SK-N-SH (cell line): ENCODE data around the gene RAET1L. TPM values are rescaled to one million over a fixed set of nuclear protein-coding genes. Genes with fewer than 3 reads are reported as not detected.

Experiments
- CTCF ChIA-PET: fragments of 300-600, 350-600 bp; formaldehyde crosslinking; extraction: SDS; loops from one replicate; lab custom pipeline; 2021; lab: Yijun Ruan, JAX
- POLR2A ChIA-PET: fragments of 350-600 bp; sonication (Branson Sonifier 250); formaldehyde crosslinking; extraction: SDS; loops from one replicate; lab custom pipeline; 2020; ENCODE audit warnings: antibody characterized with exemption, inconsistent platforms; lab: Yijun Ruan, JAX
- DNase-seq: peaks from one replicate; pipeline ENCODE4 v3.0.0; 2012
- H2AFZ ChIP-seq: fragments of 200-600 bp; sonication (generic); 2 replicates; pipeline ENCODE4 v1.8.1; 2016; ENCODE audit warnings: antibody characterized with exemption, mild to moderate bottlenecking, low read depth
- H3F3A ChIP-seq: fragments of 200-600 bp; sonication (generic); replicated peaks from 2 replicates; pipeline ENCODE3; 2016; ENCODE audit warnings: antibody characterized with exemption, mild to moderate bottlenecking; ENCODE audit not compliant: insufficient read depth
- H3K27ac ChIP-seq, 2 experiments: fragments of 200-500 bp in 1 of 2; fragments of 200-600 bp in 1 of 2; sonication (Bioruptor generic) in 1 of 2; sonication (generic), shearing (Covaris generic) in 1 of 2; 2 replicates each; pipeline versions ENCODE4 v1.5.1 to v1.6.1; 2014 to 2016; ENCODE audit warnings: low read depth in 2 of 2, inconsistent platforms in 1 of 2, low read length in 1 of 2, mild to moderate bottlenecking in 1 of 2, mixed read lengths in 1 of 2
- H3K27me3 ChIP-seq: fragments of 200-600 bp; sonication (generic), shearing (Covaris generic); 2 replicates; pipeline ENCODE4 v1.6.1; 2016; ENCODE audit warnings: mixed run types; ENCODE audit not compliant: insufficient read depth
- H3K36me3 ChIP-seq, 2 experiments: fragments of 200-500 bp in 1 of 2; fragments of 200-600 bp in 1 of 2; sonication (Bioruptor generic) in 1 of 2; sonication (generic) in 1 of 2; replicated peaks in 1 of 2; 2 replicates each; pipeline versions ENCODE3 to v1.5.1; 2014 to 2016; ENCODE audit warnings: low read length in 1 of 2, mild to moderate bottlenecking in 1 of 2; ENCODE audit not compliant: insufficient read depth in 2 of 2, control insufficient read depth in 1 of 2
- H3K4me1 ChIP-seq, 2 experiments: fragments of 200-500 bp in 1 of 2; fragments of 200-600 bp in 1 of 2; sonication (Bioruptor generic) in 1 of 2; sonication (generic), shearing (Covaris generic) in 1 of 2; 2 replicates each; pipeline versions ENCODE4 v1.5.1 to v1.6.1; 2014 to 2016; ENCODE audit warnings: low read depth in 1 of 2, low read length in 1 of 2, mixed run types in 1 of 2; ENCODE audit not compliant: insufficient read depth in 2 of 2, control insufficient read depth in 1 of 2
- H3K4me2 ChIP-seq: fragments of 200-600 bp; sonication (generic), shearing (Covaris generic); 2 replicates; pipeline ENCODE4 v1.6.1; 2017; ENCODE audit warnings: mixed run types
- H3K4me3 ChIP-seq, 2 experiments: fragments of 200-500 bp in 1 of 2; fragments of 200-600 bp in 1 of 2; sonication (Bioruptor generic) in 1 of 2; sonication (generic), shearing (Covaris generic) in 1 of 2; 2 replicates each; pipeline versions ENCODE4 v1.5.1 to v1.8.1; 2014 to 2016; ENCODE audit warnings: low read depth in 2 of 2, inconsistent platforms in 1 of 2, low read length in 1 of 2, mild to moderate bottlenecking in 1 of 2, mixed read lengths in 1 of 2, moderate library complexity in 1 of 2
- H3K79me2 ChIP-seq: fragments of 200-600 bp; sonication (generic); 2 replicates; pipeline ENCODE4 v1.8.1; 2017; ENCODE audit warnings: mild to moderate bottlenecking; ENCODE audit not compliant: insufficient read depth
- H3K9ac ChIP-seq: fragments of 200-600 bp; sonication (generic); 2 replicates; pipeline ENCODE4 v1.6.1; 2017; ENCODE audit warnings: mixed run types
- H3K9me2 ChIP-seq: fragments of 200-600 bp; sonication (generic); 2 replicates; pipeline ENCODE4 v1.6.1; 2017; ENCODE audit warnings: mixed run types
- H3K9me3 ChIP-seq: fragments of 200-600 bp; sonication (generic); 2 replicates; pipeline ENCODE4 v1.6.1; 2017; ENCODE audit warnings: mixed run types, mild to moderate bottlenecking, moderate library complexity
- H4K20me1 ChIP-seq: fragments of 200-600 bp; sonication (generic); 2 replicates; pipeline ENCODE4 v1.6.1; 2017; ENCODE audit warnings: mild to moderate bottlenecking, mixed run types; ENCODE audit not compliant: insufficient read depth
- CHD2 ChIP-seq: fragments of 150-350 bp; IDR thresholded peaks from 2 replicates; pipeline ENCODE4 v1.6.1; 2018; ENCODE audit warnings: low read length; ENCODE audit not compliant: partially characterized antibody
- FOXM1 ChIP-seq: IDR thresholded peaks from 2 replicates; pipeline ENCODE4 v1.4.0; 2012; ENCODE audit warnings: low read depth, mild to moderate bottlenecking
- GATA2 ChIP-seq: sonication (generic); formaldehyde crosslinking; IDR thresholded peaks from 2 replicates; pipeline ENCODE4 v1.5.0; 2020; ENCODE audit warnings: mild to moderate bottlenecking, missing genetic modification reagents
- JUND ChIP-seq: IDR thresholded peaks from 2 replicates; pipeline ENCODE4 v1.4.0; 2012
- MXI1 ChIP-seq: IDR thresholded peaks from 2 replicates; pipeline ENCODE4 v1.6.1; 2012; ENCODE audit warnings: mild to moderate bottlenecking, low read depth, low read length, improper control_type of control experiment
- NRF1 ChIP-seq: IDR thresholded peaks from 2 replicates; pipeline ENCODE4 v1.6.1; 2012; ENCODE audit warnings: low read depth, mild to moderate bottlenecking, low read length
- RAD21 ChIP-seq: IDR thresholded peaks from 2 replicates; pipeline ENCODE4 v1.6.1; 2012; ENCODE audit warnings: mild to moderate bottlenecking, low read length
- RFX5 ChIP-seq: IDR thresholded peaks from 2 replicates; pipeline ENCODE4 v1.6.1; 2012; ENCODE audit warnings: mild to moderate bottlenecking, improper control_type of control experiment, low read length
- SMC3 ChIP-seq: IDR thresholded peaks from 2 replicates; pipeline ENCODE4 v1.6.1; 2012; ENCODE audit warnings: low read depth, low read length, improper control_type of control experiment
- TCF12 ChIP-seq: IDR thresholded peaks from 2 replicates; pipeline ENCODE4 v1.4.0; 2012
- YY1 ChIP-seq: IDR thresholded peaks from 2 replicates; pipeline ENCODE4 v1.4.0; 2012; ENCODE audit warnings: low read depth, mild to moderate bottlenecking
- WGBS: methylation state at CpG from one replicate; pipeline ENCODE4 v1.1.6; 2017; ENCODE audit warnings: low lambda C conversion rate; 5-methylcytosine and 5-hydroxymethylcytosine counted together
- polyA plus RNA-seq, 3 experiments: library from polyadenylated mRNA; depleted of rRNA; stranded (reverse); fragments of >200 nt; gene quantifications; 2 replicates each; pipeline ENCODE4 v1.2.3, GENCODE V29; 2012
- TF ChIP-seq, protein P1 (sequence below): IDR thresholded peaks from 2 replicates; pipeline ENCODE4 v1.6.1; 2012; ENCODE audit warnings: mild to moderate bottlenecking, low read depth, low read length, moderate library complexity
- TF ChIP-seq, protein P2 (sequence below): IDR thresholded peaks from 2 replicates; pipeline ENCODE4 v1.4.0; 2012; ENCODE audit warnings: low read depth, borderline replicate concordance
- TF ChIP-seq, protein P3 (sequence below): IDR thresholded peaks from 2 replicates; pipeline ENCODE4 v1.4.0; 2012; ENCODE audit warnings: low read depth, borderline replicate concordance
- TF ChIP-seq, protein P4 (sequence below): fragments of 150-350 bp; IDR thresholded peaks from 2 replicates; pipeline ENCODE4 v1.6.1; 2016; ENCODE audit warnings: mild to moderate bottlenecking, low read depth, low read length
- TF ChIP-seq, protein P5 (sequence below): IDR thresholded peaks from 2 replicates; pipeline ENCODE4 v1.4.0; 2012; ENCODE audit warnings: low read depth

Gene RAET1L
- polyA plus RNA-seq, 1 of the 3 experiments (the other 2 are of a cell fraction) = not detected

DNA sequence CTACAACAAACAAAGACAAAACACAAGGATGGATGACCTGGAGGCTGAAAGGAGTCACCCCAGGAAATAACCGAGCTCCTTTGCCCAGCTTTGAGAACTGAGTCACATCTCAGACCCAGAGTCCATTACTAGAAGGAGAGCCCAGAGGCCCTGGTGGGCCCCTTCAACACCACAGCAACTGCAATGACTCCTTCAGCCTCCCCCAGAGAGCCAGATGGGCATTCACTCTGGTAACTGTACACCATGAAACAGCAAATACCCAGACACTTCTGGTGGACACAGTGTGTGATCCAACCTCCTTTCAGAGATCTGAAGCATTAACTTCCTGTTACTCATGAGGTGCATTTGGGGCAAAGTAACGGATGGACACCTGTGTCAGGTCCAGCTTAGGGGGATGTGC, 22.6 kb downstream of the RAET1L start:
- H3K4me2 ChIP-seq = no peak overlapping the region
- H3K9ac ChIP-seq = no peak overlapping the region

More for the DNA sequence above, 22.6 kb downstream of the RAET1L start:
- no peak for TF ChIP-seq RFX5
- no peak for TF ChIP-seq CHD2
- TF ChIP-seq RAD21 = no peak
- TF ChIP-seq, protein P1, sequence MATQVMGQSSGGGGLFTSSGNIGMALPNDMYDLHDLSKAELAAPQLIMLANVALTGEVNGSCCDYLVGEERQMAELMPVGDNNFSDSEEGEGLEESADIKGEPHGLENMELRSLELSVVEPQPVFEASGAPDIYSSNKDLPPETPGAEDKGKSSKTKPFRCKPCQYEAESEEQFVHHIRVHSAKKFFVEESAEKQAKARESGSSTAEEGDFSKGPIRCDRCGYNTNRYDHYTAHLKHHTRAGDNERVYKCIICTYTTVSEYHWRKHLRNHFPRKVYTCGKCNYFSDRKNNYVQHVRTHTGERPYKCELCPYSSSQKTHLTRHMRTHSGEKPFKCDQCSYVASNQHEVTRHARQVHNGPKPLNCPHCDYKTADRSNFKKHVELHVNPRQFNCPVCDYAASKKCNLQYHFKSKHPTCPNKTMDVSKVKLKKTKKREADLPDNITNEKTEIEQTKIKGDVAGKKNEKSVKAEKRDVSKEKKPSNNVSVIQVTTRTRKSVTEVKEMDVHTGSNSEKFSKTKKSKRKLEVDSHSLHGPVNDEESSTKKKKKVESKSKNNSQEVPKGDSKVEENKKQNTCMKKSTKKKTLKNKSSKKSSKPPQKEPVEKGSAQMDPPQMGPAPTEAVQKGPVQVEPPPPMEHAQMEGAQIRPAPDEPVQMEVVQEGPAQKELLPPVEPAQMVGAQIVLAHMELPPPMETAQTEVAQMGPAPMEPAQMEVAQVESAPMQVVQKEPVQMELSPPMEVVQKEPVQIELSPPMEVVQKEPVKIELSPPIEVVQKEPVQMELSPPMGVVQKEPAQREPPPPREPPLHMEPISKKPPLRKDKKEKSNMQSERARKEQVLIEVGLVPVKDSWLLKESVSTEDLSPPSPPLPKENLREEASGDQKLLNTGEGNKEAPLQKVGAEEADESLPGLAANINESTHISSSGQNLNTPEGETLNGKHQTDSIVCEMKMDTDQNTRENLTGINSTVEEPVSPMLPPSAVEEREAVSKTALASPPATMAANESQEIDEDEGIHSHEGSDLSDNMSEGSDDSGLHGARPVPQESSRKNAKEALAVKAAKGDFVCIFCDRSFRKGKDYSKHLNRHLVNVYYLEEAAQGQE = no peak
- TF ChIP-seq NRF1 = no peak
- TF ChIP-seq, protein P2, sequence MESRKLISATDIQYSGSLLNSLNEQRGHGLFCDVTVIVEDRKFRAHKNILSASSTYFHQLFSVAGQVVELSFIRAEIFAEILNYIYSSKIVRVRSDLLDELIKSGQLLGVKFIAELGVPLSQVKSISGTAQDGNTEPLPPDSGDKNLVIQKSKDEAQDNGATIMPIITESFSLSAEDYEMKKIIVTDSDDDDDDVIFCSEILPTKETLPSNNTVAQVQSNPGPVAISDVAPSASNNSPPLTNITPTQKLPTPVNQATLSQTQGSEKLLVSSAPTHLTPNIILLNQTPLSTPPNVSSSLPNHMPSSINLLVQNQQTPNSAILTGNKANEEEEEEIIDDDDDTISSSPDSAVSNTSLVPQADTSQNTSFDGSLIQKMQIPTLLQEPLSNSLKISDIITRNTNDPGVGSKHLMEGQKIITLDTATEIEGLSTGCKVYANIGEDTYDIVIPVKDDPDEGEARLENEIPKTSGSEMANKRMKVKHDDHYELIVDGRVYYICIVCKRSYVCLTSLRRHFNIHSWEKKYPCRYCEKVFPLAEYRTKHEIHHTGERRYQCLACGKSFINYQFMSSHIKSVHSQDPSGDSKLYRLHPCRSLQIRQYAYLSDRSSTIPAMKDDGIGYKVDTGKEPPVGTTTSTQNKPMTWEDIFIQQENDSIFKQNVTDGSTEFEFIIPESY = no peak
- TF ChIP-seq, protein P3, sequence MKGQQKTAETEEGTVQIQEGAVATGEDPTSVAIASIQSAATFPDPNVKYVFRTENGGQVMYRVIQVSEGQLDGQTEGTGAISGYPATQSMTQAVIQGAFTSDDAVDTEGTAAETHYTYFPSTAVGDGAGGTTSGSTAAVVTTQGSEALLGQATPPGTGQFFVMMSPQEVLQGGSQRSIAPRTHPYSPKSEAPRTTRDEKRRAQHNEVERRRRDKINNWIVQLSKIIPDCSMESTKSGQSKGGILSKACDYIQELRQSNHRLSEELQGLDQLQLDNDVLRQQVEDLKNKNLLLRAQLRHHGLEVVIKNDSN = no peak
- no peak for TF ChIP-seq MXI1
- no peak for TF ChIP-seq JUND
- TF ChIP-seq SMC3 = no peak
- TF ChIP-seq TCF12 = no peak
- TF ChIP-seq, protein P4, sequence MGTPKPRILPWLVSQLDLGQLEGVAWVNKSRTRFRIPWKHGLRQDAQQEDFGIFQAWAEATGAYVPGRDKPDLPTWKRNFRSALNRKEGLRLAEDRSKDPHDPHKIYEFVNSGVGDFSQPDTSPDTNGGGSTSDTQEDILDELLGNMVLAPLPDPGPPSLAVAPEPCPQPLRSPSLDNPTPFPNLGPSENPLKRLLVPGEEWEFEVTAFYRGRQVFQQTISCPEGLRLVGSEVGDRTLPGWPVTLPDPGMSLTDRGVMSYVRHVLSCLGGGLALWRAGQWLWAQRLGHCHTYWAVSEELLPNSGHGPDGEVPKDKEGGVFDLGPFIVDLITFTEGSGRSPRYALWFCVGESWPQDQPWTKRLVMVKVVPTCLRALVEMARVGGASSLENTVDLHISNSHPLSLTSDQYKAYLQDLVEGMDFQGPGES = no peak
- no peak for TF ChIP-seq YY1
- TF ChIP-seq, protein P5, sequence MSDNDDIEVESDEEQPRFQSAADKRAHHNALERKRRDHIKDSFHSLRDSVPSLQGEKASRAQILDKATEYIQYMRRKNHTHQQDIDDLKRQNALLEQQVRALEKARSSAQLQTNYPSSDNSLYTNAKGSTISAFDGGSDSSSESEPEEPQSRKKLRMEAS = no peak
- no peak for TF ChIP-seq GATA2 (CRISPR knock-in tag)
- TF ChIP-seq FOXM1 = no peak
- Histone ChIP-seq H3K36me3 (no peaks in the 10 kb centered on the region), H3F3A (no peaks in the 10 kb centered on the region), H4K20me1 (no peaks in the 10 kb centered on the region), H3K4me3 (no peak overlapping the region), H3K79me2 (no peaks in the 10 kb centered on the region), H3K27me3 (peaks cover 9% of the 10 kb centered on the region), H3K4me1 (peaks cover 0 to 3% of the 10 kb centered on the region in 2 experiments; a peak in 1 of 4 replicates), H2AFZ (no peak overlapping the region), H3K9me2 (no peaks in the 10 kb centered on the region), H3K27ac (no peak overlapping the region), H3K9me3 (no peaks in the 10 kb centered on the region)
- POLR2A ChIA-PET = no interaction called here
- CTCF ChIA-PET = no interaction called here
- 39% methylated on average over 2 of the region's 2 CpGs for WGBS
- no peak for DNase-seq
